Gastrocnemius medialis (tissue), 4 donors: Measurements from ENCODE around the gene CMTR2. TPM values are rescaled to one million over a fixed set of nuclear protein-coding genes. Genes with fewer than 3 reads are reported as not detected.
"Not testable (repeated sequence)": the region's sequence is repeated elsewhere in the genome, so short reads cannot be mapped to it uniquely, and the experiment has no call there.

ENCODE experiments used
- ATAC-seq, 2 donors: fragments of 150-250 bp; one replicate each; pipeline ENCODE4 v1.9.1; 2016
- DNase-seq, 2 donors: peaks; one replicate each; pipeline ENCODE4 v3.0.0-alpha.2; 2019
- H3K27ac ChIP-seq, 4 donors: fragments of 200-600 bp; sonication (generic); 1 replicate in 1 of 4; 2 replicates in 3 of 4; pipeline ENCODE4 v1.5.1; 2016 to 2018; ENCODE audit warnings: mild to moderate bottlenecking in 2 of 4, moderate library complexity in 1 of 4
- H3K27me3 ChIP-seq, 3 donors: fragments of 200-600 bp; sonication (generic) in 2 of 3; 1 replicate in 1 of 3; 2 replicates in 2 of 3; pipeline versions ENCODE4 v1.5.1 to v1.6.0; 2016 to 2019; ENCODE audit warnings: mild to moderate bottlenecking in 1 of 3, moderate library complexity in 1 of 3
- H3K36me3 ChIP-seq, 2 donors: fragments of 200-600 bp; sonication (generic) in 1 of 2; one replicate each; pipeline ENCODE4 v1.5.1; 2017 to 2018
- H3K4me1 ChIP-seq, 2 donors: fragments of 200-600 bp; sonication (generic) in 1 of 2; one replicate each; pipeline ENCODE4 v1.5.1; 2016 to 2017; ENCODE audit warnings: mild to moderate bottlenecking in 2 of 2
- H3K4me3 ChIP-seq, 4 donors: fragments of 200-600 bp; sonication (generic) in 3 of 4; 1 replicate in 1 of 4; 2 replicates in 3 of 4; pipeline ENCODE4 v1.5.1; 2016 to 2019; ENCODE audit warnings: mild to moderate bottlenecking in 2 of 4
- H3K9me3 ChIP-seq, 3 donors: fragments of 200-600 bp; sonication (generic) in 2 of 3; 1 replicate in 1 of 3; 2 replicates in 2 of 3; pipeline ENCODE4 v1.5.1; 2016 to 2019
- CTCF ChIP-seq, 5 experiments: fragments of 450-650 bp in 3 of 5; fragments of 200-600 bp in 2 of 5; sonication (generic) in 2 of 5; IDR thresholded peaks in 4 of 5; conservative IDR thresholded peaks in 1 of 5; 1 replicate in 4 of 5; 2 replicates in 1 of 5; pipeline ENCODE4 v1.5.1; 2016 to 2019; ENCODE audit warnings: antibody characterized with exemption in 5 of 5, mild to moderate bottlenecking in 3 of 5, moderate library complexity in 3 of 5
- POLR2A ChIP-seq, 2 donors: fragments of 450-650 bp; IDR thresholded peaks; one replicate each; pipeline ENCODE4 v1.6.1; 2017; ENCODE audit warnings: antibody characterized with exemption in 2 of 2, mild to moderate bottlenecking in 2 of 2, moderate library complexity in 2 of 2
- in situ Hi-C, 4 donors: fragments of 200-750 bp; cut with MboI; loops; one replicate each; pipeline versions ENCODE4 v1.15.0 to v1.8.0; 2017; ENCODE audit warnings: low sequenced_read_pairs in 4 of 4
- intact Hi-C: fragments of 100-400 bp; cut with DNase I; formaldehyde crosslinking; loops from one replicate; pipeline ENCODE4 v1.15.1; 2023; ENCODE audit warnings: low total_unique reads
- total RNA-seq, 4 donors: library from RNA; depleted of rRNA; stranded (reverse); fragments of >200 nt; gene quantifications; one replicate each; pipeline versions ENCODE4 v1.1.0 to v1.2.3, GENCODE V29; 2016

The CMTR2 gene
- total RNA-seq, 4 donors from 2014 or later: 11.2 to 18.0 (median 12.3) TPM

GRCh38 chr16:71328151-71328550 lies 38.9 kb upstream of the CMTR2 start:
- TF ChIP-seq CTCF (IDR thresholded peaks at IDR 0.05 in 4 of 5, conservative IDR thresholded peaks at IDR 0.05 in 1 of 5) (no peak), POLR2A (IDR thresholded peaks at IDR 0.05) (no peak)
- H3K4me1 ChIP-seq: no peaks in the 10 kb centered on the region
- ATAC-seq (no peak), DNase-seq (no peak)
- H3K27ac ChIP-seq: no peak overlapping the region
- no peaks in the 10 kb centered on the region for H3K9me3 ChIP-seq
- H3K4me3 ChIP-seq: no peak overlapping the region
- intact Hi-C loops: no loop called here
- H3K36me3 ChIP-seq: no peaks in the 10 kb centered on the region
- no peaks in the 10 kb centered on the region for H3K27me3 ChIP-seq
- in situ Hi-C loops: no loop called here

- DNase-seq (no peak), ATAC-seq (no peak)
- no peaks in the 10 kb centered on the region for H3K27me3 ChIP-seq
- no peak for TF ChIP-seq POLR2A (IDR thresholded peaks at IDR 0.05)
- TF ChIP-seq CTCF (IDR thresholded peaks at IDR 0.05 in 4 of 5, conservative IDR thresholded peaks at IDR 0.05 in 1 of 5): no peak
- H3K4me1 ChIP-seq: no peaks in the 10 kb centered on the region
- intact Hi-C loops: no loop called here
- no peaks in the 10 kb centered on the region for H3K9me3 ChIP-seq
- H3K27ac ChIP-seq: no peak overlapping the region
- no peak overlapping the region for H3K4me3 ChIP-seq
- in situ Hi-C loops: no loop called here
- no peaks in the 10 kb centered on the region for H3K36me3 ChIP-seq
Measured at GRCh38 chr16:71327720-71328119, 38.5 kb upstream of the CMTR2 start.

GRCh38 chr16:71319999-71320398 lies 30.8 kb upstream of the CMTR2 start:
- H3K9me3 ChIP-seq: no peaks in the 10 kb centered on the region
- H3K27ac ChIP-seq: no peak overlapping the region
- no peaks in the 10 kb centered on the region for H3K4me1 ChIP-seq
- no peak for TF ChIP-seq CTCF (IDR thresholded peaks at IDR 0.05 in 4 of 5, conservative IDR thresholded peaks at IDR 0.05 in 1 of 5)
- ATAC-seq (no peak), DNase-seq (no peak)
- H3K4me3 ChIP-seq: no peak overlapping the region
- no peaks in the 10 kb centered on the region for H3K36me3 ChIP-seq
- H3K27me3 ChIP-seq: no peaks in the 10 kb centered on the region
- in situ Hi-C loops: loop anchor here in 1 of 4 donors (10.0 kb wide), 1 partner anchor 105 kb away; no protein-coding TSS in a partner anchor
- intact Hi-C loops: no loop called here

GRCh38 chr16:71315269-71315668 lies 26.1 kb upstream of the CMTR2 start:
- H3K27me3 ChIP-seq: no peaks in the 10 kb centered on the region
- no peaks in the 10 kb centered on the region for H3K9me3 ChIP-seq
- H3K36me3 ChIP-seq: no peaks in the 10 kb centered on the region
- intact Hi-C loops: no loop called here
- no peak for ATAC-seq
- no peaks in the 10 kb centered on the region for H3K4me1 ChIP-seq
- in situ Hi-C loops: loop anchor here in 1 of 4 donors (10.0 kb wide), 1 partner anchor 100 kb away; no protein-coding TSS in a partner anchor
- no peak for TF ChIP-seq POLR2A (IDR thresholded peaks at IDR 0.05)
- TF ChIP-seq CTCF (IDR thresholded peaks at IDR 0.05 in 4 of 5, conservative IDR thresholded peaks at IDR 0.05 in 1 of 5): no peak
- H3K27ac ChIP-seq: no peak overlapping the region
- no peak for DNase-seq
- no peak overlapping the region for H3K4me3 ChIP-seq

GRCh38 chr16:71313591-71313990 lies 24.4 kb upstream of the CMTR2 start:
- DNase-seq, H3K4me1 ChIP-seq: not testable (repeated sequence)

More at GRCh38 chr16:71313591-71313990, 24.4 kb upstream of the CMTR2 start:
- in situ Hi-C loops: loop anchor here in 1 of 4 donors (10.0 kb wide), 1 partner anchor 99 kb away; no protein-coding TSS in a partner anchor
- intact Hi-C loops, H3K4me3 ChIP-seq, H3K36me3 ChIP-seq, H3K27me3 ChIP-seq, H3K27ac ChIP-seq, ATAC-seq, H3K9me3 ChIP-seq: not testable (repeated sequence)
